Neutrophil (primary cell): ENCODE data around the gene KRTAP19-5.

ENCODE experiments used
- H3K27ac ChIP-seq: fragments of 200-600 bp; sonication (generic); 2 replicates; pipeline ENCODE4 v1.5.1; 2016; ENCODE audit warnings: mild to moderate bottlenecking, moderate library complexity
- H3K27me3 ChIP-seq: fragments of 200-600 bp; sonication (generic); 2 replicates; pipeline ENCODE4 v1.6.0; 2016; ENCODE audit warnings: mild to moderate bottlenecking
- H3K36me3 ChIP-seq: fragments of 200-600 bp; sonication (generic); 2 replicates; pipeline ENCODE4 v1.5.1; 2017
- H3K4me1 ChIP-seq, 2 experiments: fragments of 200-600 bp in 1 of 2; sonication (generic) in 1 of 2; 1 replicate in 1 of 2; 2 replicates in 1 of 2; pipeline versions ENCODE4 v1.5.1 to v1.6.1; 2013 to 2016; ENCODE audit warnings: low read depth in 1 of 2, low read length in 1 of 2, mild to moderate bottlenecking in 1 of 2, moderate library complexity in 1 of 2; ENCODE audit not compliant: control insufficient read depth in 1 of 2, insufficient read depth in 1 of 2
- H3K4me3 ChIP-seq, 2 experiments: fragments of 200-600 bp in 1 of 2; sonication (generic) in 1 of 2; 1 replicate in 1 of 2; 2 replicates in 1 of 2; pipeline ENCODE4 v1.5.1; 2013 to 2016; ENCODE audit warnings: low read depth in 1 of 2, low read length in 1 of 2, mild to moderate bottlenecking in 1 of 2, moderate library complexity in 1 of 2
- H3K9me3 ChIP-seq: fragments of 200-600 bp; sonication (generic); 2 replicates; pipeline ENCODE4 v1.5.1; 2016
- TF ChIP-seq, protein P1 (sequence below): fragments of 200-600 bp; sonication (generic); IDR thresholded peaks from 2 replicates; pipeline ENCODE4 v1.5.1; 2016; ENCODE audit warnings: antibody characterized with exemption

KRTAP19-5 gene

DNA sequence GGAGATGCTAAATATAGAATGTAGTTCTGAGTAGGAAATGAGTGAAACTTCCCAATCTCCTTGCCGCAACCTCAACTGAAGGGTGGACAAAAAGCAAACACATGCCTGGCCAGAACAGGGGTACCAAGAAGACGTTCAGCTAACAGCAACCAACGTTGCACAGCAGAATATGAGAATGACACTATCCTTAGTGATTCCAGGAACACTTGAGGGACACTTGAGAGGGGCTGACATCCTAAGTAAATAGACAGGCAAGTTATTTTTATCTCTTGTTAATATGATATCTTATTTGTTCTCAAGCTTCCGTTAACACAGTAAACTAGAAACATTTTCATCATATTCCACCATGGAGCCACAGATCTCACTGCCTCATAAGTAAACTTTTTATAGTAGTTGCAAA lies 22.7 kb downstream of the KRTAP19-5 start:
- Histone ChIP-seq H3K9me3 (no peaks in the 10 kb centered on the region), H3K4me1 (no peaks in the 10 kb centered on the region), H3K4me3 (no peak overlapping the region), H3K27ac (no peak overlapping the region), H3K36me3 (no peaks in the 10 kb centered on the region), H3K27me3 (no peaks in the 10 kb centered on the region)
- TF ChIP-seq, protein P1, sequence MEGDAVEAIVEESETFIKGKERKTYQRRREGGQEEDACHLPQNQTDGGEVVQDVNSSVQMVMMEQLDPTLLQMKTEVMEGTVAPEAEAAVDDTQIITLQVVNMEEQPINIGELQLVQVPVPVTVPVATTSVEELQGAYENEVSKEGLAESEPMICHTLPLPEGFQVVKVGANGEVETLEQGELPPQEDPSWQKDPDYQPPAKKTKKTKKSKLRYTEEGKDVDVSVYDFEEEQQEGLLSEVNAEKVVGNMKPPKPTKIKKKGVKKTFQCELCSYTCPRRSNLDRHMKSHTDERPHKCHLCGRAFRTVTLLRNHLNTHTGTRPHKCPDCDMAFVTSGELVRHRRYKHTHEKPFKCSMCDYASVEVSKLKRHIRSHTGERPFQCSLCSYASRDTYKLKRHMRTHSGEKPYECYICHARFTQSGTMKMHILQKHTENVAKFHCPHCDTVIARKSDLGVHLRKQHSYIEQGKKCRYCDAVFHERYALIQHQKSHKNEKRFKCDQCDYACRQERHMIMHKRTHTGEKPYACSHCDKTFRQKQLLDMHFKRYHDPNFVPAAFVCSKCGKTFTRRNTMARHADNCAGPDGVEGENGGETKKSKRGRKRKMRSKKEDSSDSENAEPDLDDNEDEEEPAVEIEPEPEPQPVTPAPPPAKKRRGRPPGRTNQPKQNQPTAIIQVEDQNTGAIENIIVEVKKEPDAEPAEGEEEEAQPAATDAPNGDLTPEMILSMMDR: no peak

- no peaks in the 10 kb centered on the region for H3K9me3 ChIP-seq
- TF ChIP-seq, protein P1: no peak
- H3K27me3 ChIP-seq: no peaks in the 10 kb centered on the region
- H3K27ac ChIP-seq: no peak overlapping the region
- H3K4me3 ChIP-seq: no peak overlapping the region
- no peaks in the 10 kb centered on the region for H3K36me3 ChIP-seq
- no peaks in the 10 kb centered on the region for H3K4me1 ChIP-seq
These were observed 23.9 kb downstream of the KRTAP19-5 start for GRCh38 chr21:30478004-30478403.

- Histone ChIP-seq H3K9me3 (no peaks in the 10 kb centered on the region), H3K36me3 (no peaks in the 10 kb centered on the region)
- TF ChIP-seq, protein P1: no peak
These were observed 32.8 kb downstream of the KRTAP19-5 start for GRCh38 chr21:30468900-30469714.

DNA sequence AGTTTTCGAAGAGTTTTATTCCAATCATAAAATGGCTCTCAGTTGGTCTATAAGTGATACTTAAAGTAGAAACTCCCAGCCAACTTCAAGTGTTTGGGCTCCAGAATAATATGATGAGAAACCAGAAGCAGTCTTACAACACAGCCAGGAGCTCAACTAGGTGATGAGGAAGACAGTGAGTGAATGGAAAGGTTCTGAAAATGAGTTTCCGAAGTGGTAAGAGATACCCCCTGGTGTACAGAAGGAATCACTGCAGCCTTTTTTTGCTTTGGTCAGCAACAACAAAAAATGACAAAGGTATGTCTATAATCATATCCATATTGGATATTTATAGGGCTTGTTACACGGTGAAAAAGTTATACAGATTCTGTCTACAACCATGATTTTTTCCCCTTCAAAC lies 38.2 kb downstream of the KRTAP19-5 start:
- H3K36me3 ChIP-seq: no peaks in the 10 kb centered on the region
- TF ChIP-seq, protein P1: no peak

More at GRCh38 chr21:30468900-30469714, 32.8 kb downstream of the KRTAP19-5 start:
- Histone ChIP-seq H3K27me3 (no peaks in the 10 kb centered on the region), H3K4me1 (no peaks in the 10 kb centered on the region), H3K4me3 (no peak overlapping the region), H3K27ac (no peak overlapping the region)

More for the DNA sequence above, 38.2 kb downstream of the KRTAP19-5 start:
- H3K9me3 ChIP-seq: no peaks in the 10 kb centered on the region
- no peaks in the 10 kb centered on the region for H3K27me3 ChIP-seq
- H3K4me1 ChIP-seq: no peaks in the 10 kb centered on the region
- no peak overlapping the region for H3K4me3 ChIP-seq
- H3K27ac ChIP-seq: no peak overlapping the region
